ENCODE measurements around the gene PARM1.

Gene PARM1

GRCh38 chr4:74919783-74920182 lies 13.1 kb upstream of the PARM1 start:
- H3K4me1 Mint-ChIP-seq, result no peaks in the 10 kb centered on the region
- H3K36me3 Mint-ChIP-seq (ENCODE audit: low read depth), result no peaks in the 10 kb centered on the region
- H3K4me3 Mint-ChIP-seq, result no peak overlapping the region
- peaks cover 5% of the 10 kb centered on the region for H3K9me3 Mint-ChIP-seq
- peak overlapping the region in 1 of 3 experiments; percentile 10 for H3K27ac Mint-ChIP-seq
- H3K27me3 Mint-ChIP-seq (ENCODE audit: low read depth), result peaks cover 3% of the 10 kb centered on the region
- TF ChIP-seq CTCF (IDR thresholded peaks at IDR 0.05; ENCODE audit: unreplicated experiment in 3 of 3), result no peak

GRCh38 chr4:74920704-74921103 lies 12.2 kb upstream of the PARM1 start:
- no peak overlapping the region for H3K27ac Mint-ChIP-seq
- H3K4me1 Mint-ChIP-seq, result no peaks in the 10 kb centered on the region
- no peak overlapping the region for H3K4me3 Mint-ChIP-seq
- H3K27me3 Mint-ChIP-seq (ENCODE audit: low read depth), result no peaks in the 10 kb centered on the region
- H3K9me3 Mint-ChIP-seq, result no peaks in the 10 kb centered on the region
- no peak for TF ChIP-seq CTCF (IDR thresholded peaks at IDR 0.05; ENCODE audit: unreplicated experiment in 3 of 3)
- H3K36me3 Mint-ChIP-seq (ENCODE audit: low read depth), result no peaks in the 10 kb centered on the region

- Mint-ChIP-seq H3K27me3 (ENCODE audit: low read depth) (no peaks in the 10 kb centered on the region), H3K27ac (no peak overlapping the region), H3K4me3 (no peak overlapping the region), H3K36me3 (ENCODE audit: low read depth) (no peaks in the 10 kb centered on the region), H3K4me1 (no peaks in the 10 kb centered on the region), H3K9me3 (no peaks in the 10 kb centered on the region)
- no peak for TF ChIP-seq CTCF (IDR thresholded peaks at IDR 0.05; ENCODE audit: unreplicated experiment in 3 of 3)
These were observed 11.4 kb upstream of the PARM1 start for GRCh38 chr4:74921490-74921889.

GRCh38 chr4:74926007-74926406 lies 6.9 kb upstream of the PARM1 start:
- peaks cover 5% of the 10 kb centered on the region for H3K27me3 Mint-ChIP-seq (ENCODE audit: low read depth)
- no peak overlapping the region for H3K4me3 Mint-ChIP-seq

GRCh38 chr4:74930162-74930561 lies 2.8 kb upstream of the PARM1 start:
- H3K4me1 Mint-ChIP-seq, result peaks cover 10% of the 10 kb centered on the region
- no peak overlapping the region for H3K27ac Mint-ChIP-seq
- H3K4me3 Mint-ChIP-seq, result peak overlapping the region in 1 of 3 experiments; percentile 14
- H3K36me3 Mint-ChIP-seq (ENCODE audit: low read depth), result no peaks in the 10 kb centered on the region
- no peaks in the 10 kb centered on the region for H3K9me3 Mint-ChIP-seq
- no peak for TF ChIP-seq CTCF (IDR thresholded peaks at IDR 0.05; ENCODE audit: unreplicated experiment in 3 of 3)
- H3K27me3 Mint-ChIP-seq (ENCODE audit: low read depth), result peaks cover 25% of the 10 kb centered on the region

More at GRCh38 chr4:74926007-74926406, 6.9 kb upstream of the PARM1 start:
- H3K4me1 Mint-ChIP-seq, result no peaks in the 10 kb centered on the region
- no peak overlapping the region for H3K27ac Mint-ChIP-seq
- H3K36me3 Mint-ChIP-seq (ENCODE audit: low read depth), result no peaks in the 10 kb centered on the region
- no peak for TF ChIP-seq CTCF (IDR thresholded peaks at IDR 0.05; ENCODE audit: unreplicated experiment in 3 of 3)
- no peaks in the 10 kb centered on the region for H3K9me3 Mint-ChIP-seq

- TF ChIP-seq CTCF (IDR thresholded peaks at IDR 0.05; ENCODE audit: unreplicated experiment in 3 of 3), result no peak
- Mint-ChIP-seq H3K27ac (no peak overlapping the region), H3K9me3 (no peaks in the 10 kb centered on the region), H3K4me3 (peak overlapping the region; percentile 15 to 97 (median 17)), H3K36me3 (ENCODE audit: low read depth) (no peaks in the 10 kb centered on the region), H3K27me3 (ENCODE audit: low read depth) (peaks cover 25% of the 10 kb centered on the region), H3K4me1 (peaks cover 16% of the 10 kb centered on the region)
These were observed 1.5 kb upstream of the PARM1 start for GRCh38 chr4:74931376-74931775.
